ENCODE data around the gene KIDINS220. TPM values are rescaled to one million over a fixed set of nuclear protein-coding genes. Genes with fewer than 3 reads are reported as not detected.

KIDINS220 gene
- polyA plus RNA-seq, 1 donor from 2014 or later = 329 TPM

DNA sequence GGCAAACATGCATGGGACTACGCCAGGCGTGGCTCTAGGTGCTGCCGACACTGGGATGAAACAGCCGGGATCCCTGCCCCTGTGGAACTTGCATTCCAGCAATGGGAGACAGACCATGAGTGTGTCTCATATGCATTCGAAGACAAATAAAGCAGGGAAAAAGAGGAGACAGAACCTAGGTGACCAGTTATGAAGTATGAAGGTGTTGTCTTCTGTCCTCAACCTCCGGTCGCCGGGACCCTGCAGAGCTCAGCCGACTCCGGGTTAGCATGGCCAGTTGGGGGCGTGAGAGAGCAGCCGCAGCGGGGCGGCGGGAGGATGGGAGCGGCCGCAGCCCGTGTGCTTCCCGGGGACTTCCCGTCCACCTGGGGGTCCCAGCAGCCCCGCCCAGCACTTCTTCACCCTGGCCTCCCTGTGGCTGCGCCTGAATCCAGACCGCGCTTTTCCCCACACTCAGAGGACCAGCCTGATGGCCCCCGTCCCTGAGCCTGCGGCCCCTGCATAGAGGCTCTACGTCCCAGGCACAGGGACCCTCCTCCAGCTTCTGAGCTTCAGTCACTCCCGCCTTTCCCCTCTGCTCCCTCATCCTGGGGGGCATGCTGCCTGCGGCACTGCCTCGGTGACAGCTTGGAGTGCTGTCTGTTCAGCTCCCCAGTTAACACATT is 144.1 kb downstream of the KIDINS220 start:
- no peaks in the 10 kb centered on the region for H3K9me2 ChIP-seq (ENCODE audit: insufficient read depth, low read length)
- H3K27me3 ChIP-seq (ENCODE audit: insufficient read depth, low read depth, low read length) = no peaks in the 10 kb centered on the region
- no peak overlapping the region for H2AFZ ChIP-seq (ENCODE audit: low read depth, low read length)
- H3K9me3 ChIP-seq (ENCODE audit: low read length) = no peaks in the 10 kb centered on the region
- H4K20me1 ChIP-seq (ENCODE audit: insufficient read depth) = no peaks in the 10 kb centered on the region
- TF ChIP-seq, protein P1, sequence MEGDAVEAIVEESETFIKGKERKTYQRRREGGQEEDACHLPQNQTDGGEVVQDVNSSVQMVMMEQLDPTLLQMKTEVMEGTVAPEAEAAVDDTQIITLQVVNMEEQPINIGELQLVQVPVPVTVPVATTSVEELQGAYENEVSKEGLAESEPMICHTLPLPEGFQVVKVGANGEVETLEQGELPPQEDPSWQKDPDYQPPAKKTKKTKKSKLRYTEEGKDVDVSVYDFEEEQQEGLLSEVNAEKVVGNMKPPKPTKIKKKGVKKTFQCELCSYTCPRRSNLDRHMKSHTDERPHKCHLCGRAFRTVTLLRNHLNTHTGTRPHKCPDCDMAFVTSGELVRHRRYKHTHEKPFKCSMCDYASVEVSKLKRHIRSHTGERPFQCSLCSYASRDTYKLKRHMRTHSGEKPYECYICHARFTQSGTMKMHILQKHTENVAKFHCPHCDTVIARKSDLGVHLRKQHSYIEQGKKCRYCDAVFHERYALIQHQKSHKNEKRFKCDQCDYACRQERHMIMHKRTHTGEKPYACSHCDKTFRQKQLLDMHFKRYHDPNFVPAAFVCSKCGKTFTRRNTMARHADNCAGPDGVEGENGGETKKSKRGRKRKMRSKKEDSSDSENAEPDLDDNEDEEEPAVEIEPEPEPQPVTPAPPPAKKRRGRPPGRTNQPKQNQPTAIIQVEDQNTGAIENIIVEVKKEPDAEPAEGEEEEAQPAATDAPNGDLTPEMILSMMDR (IDR thresholded peaks at IDR 0.05; ENCODE audit: poor library complexity, severe bottlenecking) = no peak
- TF ChIP-seq MXI1 (conservative IDR thresholded peaks at IDR 0.05; ENCODE audit: poor library complexity, severe bottlenecking) = no peak
- TF ChIP-seq, protein P2, sequence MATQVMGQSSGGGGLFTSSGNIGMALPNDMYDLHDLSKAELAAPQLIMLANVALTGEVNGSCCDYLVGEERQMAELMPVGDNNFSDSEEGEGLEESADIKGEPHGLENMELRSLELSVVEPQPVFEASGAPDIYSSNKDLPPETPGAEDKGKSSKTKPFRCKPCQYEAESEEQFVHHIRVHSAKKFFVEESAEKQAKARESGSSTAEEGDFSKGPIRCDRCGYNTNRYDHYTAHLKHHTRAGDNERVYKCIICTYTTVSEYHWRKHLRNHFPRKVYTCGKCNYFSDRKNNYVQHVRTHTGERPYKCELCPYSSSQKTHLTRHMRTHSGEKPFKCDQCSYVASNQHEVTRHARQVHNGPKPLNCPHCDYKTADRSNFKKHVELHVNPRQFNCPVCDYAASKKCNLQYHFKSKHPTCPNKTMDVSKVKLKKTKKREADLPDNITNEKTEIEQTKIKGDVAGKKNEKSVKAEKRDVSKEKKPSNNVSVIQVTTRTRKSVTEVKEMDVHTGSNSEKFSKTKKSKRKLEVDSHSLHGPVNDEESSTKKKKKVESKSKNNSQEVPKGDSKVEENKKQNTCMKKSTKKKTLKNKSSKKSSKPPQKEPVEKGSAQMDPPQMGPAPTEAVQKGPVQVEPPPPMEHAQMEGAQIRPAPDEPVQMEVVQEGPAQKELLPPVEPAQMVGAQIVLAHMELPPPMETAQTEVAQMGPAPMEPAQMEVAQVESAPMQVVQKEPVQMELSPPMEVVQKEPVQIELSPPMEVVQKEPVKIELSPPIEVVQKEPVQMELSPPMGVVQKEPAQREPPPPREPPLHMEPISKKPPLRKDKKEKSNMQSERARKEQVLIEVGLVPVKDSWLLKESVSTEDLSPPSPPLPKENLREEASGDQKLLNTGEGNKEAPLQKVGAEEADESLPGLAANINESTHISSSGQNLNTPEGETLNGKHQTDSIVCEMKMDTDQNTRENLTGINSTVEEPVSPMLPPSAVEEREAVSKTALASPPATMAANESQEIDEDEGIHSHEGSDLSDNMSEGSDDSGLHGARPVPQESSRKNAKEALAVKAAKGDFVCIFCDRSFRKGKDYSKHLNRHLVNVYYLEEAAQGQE (IDR thresholded peaks at IDR 0.05; ENCODE audit: borderline replicate concordance) = no peak
- no peak for TF ChIP-seq TAF1 (IDR thresholded peaks at IDR 0.05; ENCODE audit: low read depth)
- TF ChIP-seq SMC3 (conservative IDR thresholded peaks at IDR 0.05; ENCODE audit: poor library complexity) = no peak
- TF ChIP-seq EZH2 (IDR thresholded peaks at IDR 0.05; ENCODE audit: borderline replicate concordance, insufficient read depth, low read length, poor library complexity, severe bottlenecking) = no peak
- no peak for TF ChIP-seq EP300 (conservative IDR thresholded peaks at IDR 0.05; ENCODE audit: poor library complexity, severe bottlenecking)
- TF ChIP-seq POLR2AphosphoS5 (IDR thresholded peaks at IDR 0.05) = no peak
- TF ChIP-seq RAD21 (conservative IDR thresholded peaks at IDR 0.05) = no peak
- H3K36me3 ChIP-seq (ENCODE audit: insufficient read depth, low read length) = no peaks in the 10 kb centered on the region
- H3K9ac ChIP-seq (ENCODE audit: low read length) = no peak overlapping the region
- H3K79me2 ChIP-seq (replicated peaks; ENCODE audit: insufficient read depth, low read length) = no peaks in the 10 kb centered on the region
- H3K4me2 ChIP-seq (ENCODE audit: low read length) = no peak overlapping the region
- H3K4me3 ChIP-seq (ENCODE audit: low read length) = no peak overlapping the region
- no peak overlapping the region for H3K27ac ChIP-seq (ENCODE audit: low read length)
- no peaks in the 10 kb centered on the region for H3F3A ChIP-seq (ENCODE audit: insufficient read depth, low read length, poor library complexity, severe bottlenecking)

DNA sequence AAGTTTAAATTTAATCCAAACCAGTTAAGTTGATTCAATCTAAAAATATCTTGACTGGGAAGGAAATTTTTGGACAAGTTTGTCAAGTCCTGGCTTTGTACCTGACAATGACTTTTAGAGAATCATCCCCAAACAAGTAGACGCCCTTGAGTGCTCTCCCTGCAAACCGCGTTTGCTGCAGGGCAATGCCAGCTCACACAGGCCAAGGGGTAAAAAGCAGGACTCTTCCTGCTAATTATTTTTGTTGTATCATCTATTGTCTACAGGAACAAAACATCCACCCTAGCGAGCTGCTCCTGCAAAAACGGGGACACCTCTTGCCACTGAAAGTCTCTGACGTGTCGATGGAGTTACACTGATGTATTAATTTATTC is 144.6 kb downstream of the KIDINS220 start:
- Histone ChIP-seq H4K20me1 (ENCODE audit: insufficient read depth) (no peaks in the 10 kb centered on the region), H3K9ac (ENCODE audit: low read length) (no peak overlapping the region), H3K4me3 (ENCODE audit: low read length) (no peak overlapping the region), H3K27ac (ENCODE audit: low read length) (no peak overlapping the region), H3K9me2 (ENCODE audit: insufficient read depth, low read length) (no peaks in the 10 kb centered on the region), H3K27me3 (ENCODE audit: insufficient read depth, low read depth, low read length) (no peaks in the 10 kb centered on the region), H3F3A (ENCODE audit: insufficient read depth, low read length, poor library complexity, severe bottlenecking) (no peaks in the 10 kb centered on the region), H2AFZ (ENCODE audit: low read depth, low read length) (no peak overlapping the region), H3K4me2 (ENCODE audit: low read length) (no peak overlapping the region), H3K9me3 (ENCODE audit: low read length) (no peaks in the 10 kb centered on the region), H3K79me2 (replicated peaks; ENCODE audit: insufficient read depth, low read length) (no peaks in the 10 kb centered on the region), H3K36me3 (ENCODE audit: insufficient read depth, low read length) (no peaks in the 10 kb centered on the region)
- no peak for TF ChIP-seq MXI1 (conservative IDR thresholded peaks at IDR 0.05; ENCODE audit: poor library complexity, severe bottlenecking)
- no peak for TF ChIP-seq EZH2 (IDR thresholded peaks at IDR 0.05; ENCODE audit: borderline replicate concordance, insufficient read depth, low read length, poor library complexity, severe bottlenecking)
